Germinal center (tissue), 1 donor: ENCODE measurements around the gene IRF2.
"Not testable (repeated sequence)": the region's sequence is repeated elsewhere in the genome, so short reads cannot be mapped to it uniquely, and the experiment has no call there.

ENCODE experiments used
- DNase-seq: peaks from one replicate; pipeline ENCODE4 v3.0.0; 2012; ENCODE audit warnings: mixed read lengths, low spot score

The IRF2 gene

DNA sequence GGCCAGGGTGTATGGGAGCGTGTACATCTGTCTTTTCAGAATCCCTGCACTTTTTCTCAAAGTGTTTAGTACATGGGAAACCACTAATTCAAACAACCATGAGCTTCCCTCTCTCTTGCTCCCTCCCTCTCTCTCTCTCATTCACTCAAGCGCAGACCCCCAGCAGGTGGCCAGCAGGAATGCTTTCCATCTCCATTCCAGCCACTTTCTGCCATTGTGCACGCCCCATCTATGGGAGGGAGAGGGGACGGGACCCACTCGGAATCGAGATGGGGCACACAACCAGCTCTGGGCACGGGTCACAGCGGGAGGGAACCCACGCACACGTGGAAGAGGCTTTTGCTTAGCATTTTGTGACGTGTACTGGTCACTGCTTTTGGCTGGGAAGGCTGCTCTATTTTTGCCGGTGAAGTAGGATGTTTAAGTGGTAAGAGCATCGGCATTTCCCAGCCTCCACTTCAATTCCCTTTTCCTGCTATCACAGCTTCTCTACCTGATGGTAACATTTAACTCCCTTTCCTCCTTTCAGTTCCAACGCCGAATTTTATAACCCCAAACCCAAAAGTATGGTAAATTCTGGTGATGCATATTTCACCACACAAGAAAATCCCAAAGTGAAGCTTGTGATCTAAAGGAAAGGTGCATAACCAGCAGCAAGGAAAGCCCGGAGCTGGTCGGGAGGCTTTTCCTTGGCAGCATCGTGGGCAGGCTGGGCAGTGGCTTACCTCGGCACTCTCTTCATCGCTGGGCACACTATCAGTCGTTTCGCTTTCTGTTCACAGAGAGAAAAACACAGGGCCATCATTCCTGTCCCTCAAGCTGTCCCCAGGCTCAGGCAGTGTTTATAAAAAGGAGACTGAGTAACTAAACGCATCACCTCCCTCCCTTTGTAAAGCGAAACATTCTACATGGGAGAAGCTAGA, 84.1 kb downstream of the IRF2 start:
- no peak for DNase-seq

DNA sequence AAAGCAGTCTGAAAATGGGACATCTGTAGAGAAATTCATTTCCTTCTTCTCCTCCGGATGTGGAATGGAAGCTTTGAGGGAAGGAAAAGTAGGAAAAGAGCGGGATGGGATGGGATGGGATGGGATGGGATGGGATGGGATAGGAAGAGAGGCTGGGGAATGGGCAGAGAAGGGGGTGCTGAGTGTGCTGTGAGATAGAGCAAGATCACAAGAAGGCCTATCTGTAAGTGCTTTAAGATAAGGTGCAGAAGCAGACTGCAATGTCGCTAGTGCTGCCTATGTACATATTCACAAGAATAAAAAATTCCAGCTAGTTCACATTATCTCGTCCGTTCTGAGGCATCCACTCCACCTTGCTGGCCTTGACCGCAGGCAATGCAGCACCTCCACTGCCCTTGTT, 86.2 kb downstream of the IRF2 start:
- no peak for DNase-seq

DNA sequence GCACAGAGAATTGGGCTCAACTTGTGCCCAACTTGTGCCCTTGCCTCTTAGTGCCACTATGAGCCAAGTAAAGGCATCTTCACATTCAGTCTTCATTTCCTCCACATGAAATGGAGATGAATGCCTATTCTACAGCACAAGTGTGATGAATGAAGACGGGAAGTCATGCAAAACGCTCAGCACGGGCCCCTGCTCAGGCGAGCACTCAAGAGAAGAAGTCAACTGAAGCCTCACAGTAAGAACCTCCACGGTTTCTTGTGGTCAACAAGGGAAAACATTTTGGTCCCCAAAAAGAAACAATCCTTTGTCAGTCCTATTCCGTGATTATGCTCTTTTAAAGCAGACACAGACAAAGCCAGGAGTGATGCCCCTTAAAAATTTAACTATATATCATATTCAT, 87.0 kb downstream of the IRF2 start:
- peak; percentile 59 for DNase-seq

DNA sequence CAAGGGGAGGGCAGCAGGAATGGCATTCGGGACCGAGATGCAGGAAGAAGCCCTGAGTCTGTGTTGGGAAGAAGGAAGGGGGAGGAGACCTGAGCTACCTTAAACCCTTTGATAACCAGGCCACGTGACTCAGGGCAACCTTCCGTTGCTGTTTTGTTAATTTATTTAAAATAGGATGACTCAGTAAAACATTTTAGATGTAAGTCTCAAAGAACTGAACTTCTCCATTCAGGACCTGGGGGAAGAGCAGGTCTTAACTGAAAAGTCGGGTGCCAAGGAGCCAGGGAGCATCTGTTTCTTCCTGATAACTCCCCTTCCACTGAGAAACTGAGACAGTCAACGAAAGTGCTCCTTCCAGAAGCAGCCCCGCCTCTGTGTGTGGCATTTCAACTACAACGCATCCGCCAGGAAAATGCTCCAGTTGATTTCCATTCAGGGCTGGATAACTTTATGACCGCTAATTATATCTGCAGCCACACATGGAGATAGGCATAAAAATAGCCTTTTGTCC, 88.0 kb downstream of the IRF2 start:
- no peak for DNase-seq

DNA sequence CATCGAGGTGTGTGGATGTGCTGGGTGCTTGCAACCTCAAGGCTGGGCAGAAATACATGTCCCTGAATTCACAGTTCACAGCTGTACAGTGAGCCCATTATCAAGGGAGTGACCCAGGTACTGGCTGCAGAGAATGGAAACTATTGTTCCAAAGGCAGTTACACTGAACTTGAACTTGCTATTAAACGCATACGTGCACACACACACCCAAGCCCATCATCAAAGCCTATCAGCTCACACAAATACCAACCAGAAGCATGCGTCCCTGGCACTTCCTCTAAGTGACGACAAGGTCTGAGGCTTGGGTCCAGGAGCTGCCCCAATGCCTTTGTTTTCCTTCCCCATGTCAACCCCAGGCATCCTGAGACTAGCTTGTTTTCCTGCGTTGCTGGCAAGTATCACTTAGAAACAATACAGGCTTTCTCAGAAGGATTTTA, 88.6 kb downstream of the IRF2 start:
- peak; percentile 58 for DNase-seq

DNA sequence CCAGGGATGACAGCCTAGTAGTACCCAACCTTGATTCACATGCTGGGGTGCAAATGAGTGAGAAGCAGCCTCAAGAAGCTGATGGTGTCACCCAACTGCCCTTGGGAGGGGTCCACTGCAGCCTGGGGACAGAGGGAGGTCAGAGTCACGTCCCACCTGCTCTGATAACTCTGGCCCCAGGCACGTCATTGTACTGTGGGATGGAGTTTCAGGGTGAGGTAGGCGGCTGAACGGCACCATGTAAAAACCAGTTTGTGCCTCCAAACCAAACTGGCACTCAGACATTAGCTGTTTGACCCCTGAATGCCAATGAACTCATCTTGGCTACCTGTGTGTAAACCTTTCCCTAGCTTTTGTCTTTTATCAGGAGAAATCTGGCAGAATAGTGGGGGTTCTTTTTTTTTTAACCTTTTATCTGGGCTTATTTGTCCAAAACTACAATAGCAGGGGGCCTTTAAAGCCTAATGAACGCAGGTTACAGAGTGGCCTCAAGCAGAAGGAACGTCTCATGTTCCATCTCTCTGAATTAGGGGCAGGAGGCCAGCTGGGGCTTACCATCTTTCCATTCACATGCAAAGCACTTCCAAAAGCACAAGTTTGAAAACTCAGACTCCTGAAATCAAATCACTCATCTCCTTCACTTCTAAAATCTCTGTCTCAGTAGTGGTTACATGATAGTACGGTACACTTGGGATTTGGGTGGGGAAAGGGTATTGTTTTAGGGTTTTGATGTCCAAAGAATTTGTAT, 89.4 kb downstream of the IRF2 start:
- no peak for DNase-seq

DNA sequence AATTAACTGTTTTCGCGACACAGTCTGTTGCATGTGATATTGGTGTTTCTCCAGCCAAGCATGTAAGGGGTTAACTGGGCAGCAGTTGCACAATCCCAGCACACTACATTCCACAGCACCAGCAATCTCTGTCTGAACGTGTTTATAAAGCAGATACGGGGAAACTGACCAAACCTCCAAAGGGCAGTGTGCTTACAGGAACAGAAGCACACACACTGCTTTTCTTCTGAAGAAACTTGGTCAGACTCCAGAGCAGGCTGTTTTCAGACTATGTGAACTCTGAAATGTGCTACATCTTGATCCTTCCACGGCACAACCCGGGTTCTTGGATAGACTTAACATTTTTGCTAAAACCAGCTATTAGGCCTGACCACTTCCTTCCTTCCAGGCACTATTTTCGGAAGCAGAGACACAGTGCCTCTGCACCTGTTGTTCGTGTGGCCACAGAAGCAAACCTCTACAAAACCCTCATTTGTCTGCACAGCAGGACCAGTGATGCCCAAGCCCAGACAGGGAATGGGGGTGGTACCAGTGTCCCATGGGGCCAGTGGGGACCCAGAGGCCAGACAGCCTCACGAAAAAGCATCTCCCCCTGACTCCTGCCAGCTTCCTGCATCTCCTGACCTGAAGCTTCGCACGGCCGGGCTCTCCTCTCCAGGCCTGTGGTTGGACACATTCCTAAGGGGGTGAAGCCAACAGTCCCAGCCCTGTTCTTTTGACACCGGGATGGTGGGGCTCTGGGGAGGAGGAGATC, 90.1 kb downstream of the IRF2 start:
- DNase-seq = peak; percentile 61

DNA sequence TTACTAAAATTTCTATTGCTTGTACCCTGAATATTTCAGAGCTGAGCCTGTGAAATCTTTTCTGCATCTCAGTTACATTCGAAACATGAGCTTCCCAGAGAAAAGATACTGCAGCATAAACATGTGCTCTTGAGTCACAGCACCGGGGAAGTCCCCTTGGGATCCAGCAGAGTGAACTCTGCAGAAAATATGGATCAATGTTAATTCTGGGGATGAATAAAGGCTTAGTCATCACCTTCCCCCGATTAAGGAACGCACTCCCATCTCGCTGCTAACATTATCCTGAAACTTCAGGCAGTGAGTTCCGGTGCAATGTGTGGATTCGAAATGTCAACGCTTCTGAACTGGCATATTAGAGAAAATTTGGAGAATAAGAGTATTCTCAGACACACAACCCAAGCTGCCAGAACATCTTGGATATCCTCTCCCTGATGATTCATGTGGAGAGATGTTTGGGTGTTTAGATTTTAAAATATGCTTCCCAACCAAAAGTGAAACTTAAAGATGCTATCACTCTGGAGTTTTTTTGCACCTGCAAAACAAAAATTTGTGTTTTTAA, 90.8 kb downstream of the IRF2 start:
- DNase-seq = no peak

DNA sequence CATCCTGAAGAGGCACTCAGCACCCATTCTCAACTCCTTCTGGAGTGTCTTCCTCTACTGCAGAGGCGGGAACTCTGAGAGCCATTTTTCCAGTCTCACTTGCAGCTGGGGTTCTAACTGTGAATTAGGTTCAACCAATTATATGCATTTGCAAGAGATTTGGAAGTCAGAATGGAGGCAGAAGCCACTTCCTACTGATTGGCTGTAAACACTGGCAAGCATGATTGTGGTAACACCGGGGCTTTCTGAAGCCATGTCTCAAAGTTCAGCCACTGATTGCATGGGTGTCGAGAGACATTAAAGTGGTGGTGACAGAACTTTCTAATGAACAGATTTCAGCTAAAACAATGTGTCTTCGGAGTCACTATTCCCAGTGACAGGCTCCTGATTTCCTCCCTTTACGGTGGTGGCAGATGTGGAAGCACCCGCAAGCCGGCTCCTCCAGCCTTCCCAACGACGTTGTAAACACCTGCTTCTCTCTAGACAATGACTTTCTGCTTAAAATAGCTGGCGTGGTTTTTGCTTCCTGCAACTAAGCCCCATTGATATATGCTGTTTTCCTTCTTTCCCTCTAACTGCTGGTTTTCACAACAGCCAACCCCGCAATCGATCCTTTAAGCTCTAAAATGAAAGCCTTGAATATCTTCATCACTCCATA, 92.0 kb downstream of the IRF2 start:
- DNase-seq = no peak

DNA sequence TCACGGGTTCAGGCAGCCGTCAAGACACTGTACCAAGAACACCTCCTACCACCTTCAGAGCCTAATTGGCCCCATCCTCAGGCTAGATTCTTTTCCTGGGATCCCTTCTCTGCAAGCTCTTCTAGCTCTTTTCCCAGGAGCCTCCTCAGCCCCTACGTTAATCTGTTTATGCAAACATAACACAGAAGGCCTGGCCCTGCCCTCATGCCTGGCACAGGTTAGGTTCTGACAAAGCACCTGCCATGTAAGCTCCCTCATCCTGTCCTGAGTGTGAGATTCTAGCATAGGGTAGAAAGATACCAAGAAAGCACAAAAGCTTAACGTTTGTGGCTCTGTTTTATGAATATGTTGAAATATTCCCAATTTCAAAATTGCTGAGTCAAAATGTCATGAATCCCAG, 93.6 kb downstream of the IRF2 start:
- DNase-seq = no peak

DNA sequence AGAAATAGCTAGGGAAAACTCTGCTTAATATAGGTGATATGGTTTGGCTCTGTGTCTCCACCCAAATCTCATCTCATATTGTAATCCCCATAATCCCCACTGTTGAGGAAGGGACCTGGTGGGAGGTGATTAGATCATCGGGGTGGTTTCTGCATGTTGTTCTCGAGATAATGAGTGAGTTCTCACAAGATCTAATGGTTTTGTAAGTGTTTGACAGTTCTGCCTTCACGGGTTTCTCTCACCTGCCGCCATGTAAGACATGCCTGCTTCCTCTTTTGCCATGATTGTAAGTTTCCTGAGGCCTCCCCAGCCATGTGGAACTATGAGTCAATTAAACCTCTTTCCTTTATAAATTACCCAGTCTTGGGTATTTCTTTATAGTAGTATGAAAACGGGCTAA, 94.1 kb downstream of the IRF2 start:
- DNase-seq = not testable (repeated sequence)

DNA sequence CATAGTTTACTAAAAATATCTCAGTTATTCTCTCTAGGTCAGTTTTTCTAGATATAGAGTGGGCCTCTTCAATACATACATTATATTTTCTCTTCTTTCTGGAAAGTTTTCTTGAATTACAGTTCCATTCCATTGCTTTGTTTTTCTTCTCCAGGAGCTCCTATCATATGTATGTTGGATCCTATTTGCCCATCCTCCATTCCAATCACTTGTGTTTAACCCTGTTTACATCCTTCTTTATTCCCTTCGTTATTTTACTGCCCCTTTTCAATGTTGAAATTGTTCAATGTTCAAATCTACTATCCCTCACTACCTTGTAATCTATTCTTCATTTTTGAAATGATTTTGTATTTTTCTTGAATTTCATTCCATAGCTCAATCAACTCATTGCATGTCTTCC, 97.4 kb downstream of the IRF2 start:
- DNase-seq = no peak

DNA sequence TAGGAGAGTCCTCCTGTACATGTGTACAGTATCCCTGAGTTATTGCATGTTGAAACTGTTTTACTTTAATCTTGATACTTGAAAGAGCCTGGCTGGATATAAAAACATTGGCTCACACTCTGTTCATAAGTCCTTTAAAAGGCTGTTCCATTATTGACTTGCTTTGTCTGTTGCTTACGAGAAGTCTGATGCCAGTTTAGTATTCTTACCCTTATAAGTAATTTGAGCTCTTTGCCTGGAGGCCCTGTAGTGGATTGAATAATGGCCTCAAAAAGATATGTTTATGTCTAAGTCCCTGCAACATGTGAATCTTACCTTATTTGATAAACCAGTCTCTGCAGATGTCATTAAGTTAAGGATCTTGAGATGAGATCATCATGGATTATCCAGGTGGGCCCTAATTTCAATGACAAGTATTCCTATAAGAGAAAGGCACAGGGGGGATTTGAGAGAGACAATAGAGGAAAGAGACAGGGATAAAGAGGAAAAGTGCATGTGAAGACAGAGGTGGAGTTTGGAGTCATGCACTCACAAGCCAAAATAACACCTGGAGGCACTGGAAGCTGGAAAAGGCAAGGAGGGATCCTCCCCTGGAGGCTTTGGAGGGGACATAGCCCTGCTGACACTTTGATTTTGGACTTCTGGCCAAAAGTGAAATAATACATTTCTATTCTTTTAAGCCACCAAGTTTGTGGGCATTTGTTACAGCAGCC, 98.1 kb downstream of the IRF2 start:
- DNase-seq = no peak

DNA sequence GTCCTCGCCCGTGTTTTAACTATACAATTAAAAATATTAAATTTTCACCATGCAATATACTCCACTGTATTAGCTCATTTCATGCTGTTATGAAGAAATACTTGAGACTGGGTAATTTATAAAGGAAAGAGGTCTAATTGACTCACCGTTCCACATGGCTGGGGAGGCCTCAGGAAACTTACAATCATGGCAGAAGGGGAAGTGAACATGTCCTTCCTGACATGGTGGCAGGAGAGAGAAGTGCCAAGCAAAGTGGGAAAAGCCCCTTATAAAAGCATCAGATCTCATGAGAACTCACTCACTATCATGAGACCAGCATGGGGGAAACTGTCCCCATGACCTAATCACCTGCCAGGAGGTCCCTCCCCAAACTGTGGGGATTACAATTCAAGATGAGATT, 98.7 kb downstream of the IRF2 start:
- not testable (repeated sequence) for DNase-seq

DNA sequence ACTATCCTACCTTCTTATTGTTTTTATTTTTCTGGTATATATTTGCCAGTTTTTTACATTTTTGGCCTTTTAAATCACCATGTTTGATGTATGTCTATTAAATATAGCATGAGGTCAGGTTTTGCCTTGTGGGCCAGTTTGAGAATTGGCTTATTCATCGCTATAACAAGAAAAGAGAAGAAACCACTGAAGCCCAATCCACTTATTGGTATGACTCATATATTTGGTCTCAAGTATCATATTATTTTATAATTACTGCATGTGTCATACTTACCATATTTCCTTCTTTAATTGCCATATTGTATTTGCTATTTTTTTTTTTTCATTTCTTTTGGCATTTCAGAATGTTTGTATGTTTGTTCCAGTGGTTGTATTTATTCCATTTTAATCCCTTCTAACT, 99.3 kb downstream of the IRF2 start:
- DNase-seq = no peak

DNA sequence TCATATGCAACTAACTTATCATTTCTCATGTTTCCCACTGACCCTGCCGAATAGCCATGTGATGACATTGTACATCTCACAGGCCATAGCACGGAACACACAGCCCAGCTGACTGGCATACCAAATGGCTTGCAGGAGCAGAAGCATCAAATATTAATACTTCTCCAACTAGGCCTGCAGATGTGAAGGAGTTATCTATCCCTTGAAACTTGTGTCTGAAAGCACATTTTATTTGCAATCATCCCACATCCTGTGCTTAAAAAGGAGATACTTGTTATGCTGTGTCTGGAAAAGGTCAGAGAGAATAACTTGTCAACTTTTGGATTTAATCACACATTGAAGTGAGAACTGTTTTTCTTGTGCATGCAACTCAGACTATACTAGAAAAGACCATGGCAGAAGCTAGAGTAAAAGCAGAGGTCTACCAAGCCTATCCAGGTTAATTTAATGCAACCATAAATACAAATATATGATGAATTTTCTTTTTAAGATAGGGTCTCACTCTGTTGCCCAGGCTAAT, 100.4 kb downstream of the IRF2 start:
- DNase-seq = no peak

DNA sequence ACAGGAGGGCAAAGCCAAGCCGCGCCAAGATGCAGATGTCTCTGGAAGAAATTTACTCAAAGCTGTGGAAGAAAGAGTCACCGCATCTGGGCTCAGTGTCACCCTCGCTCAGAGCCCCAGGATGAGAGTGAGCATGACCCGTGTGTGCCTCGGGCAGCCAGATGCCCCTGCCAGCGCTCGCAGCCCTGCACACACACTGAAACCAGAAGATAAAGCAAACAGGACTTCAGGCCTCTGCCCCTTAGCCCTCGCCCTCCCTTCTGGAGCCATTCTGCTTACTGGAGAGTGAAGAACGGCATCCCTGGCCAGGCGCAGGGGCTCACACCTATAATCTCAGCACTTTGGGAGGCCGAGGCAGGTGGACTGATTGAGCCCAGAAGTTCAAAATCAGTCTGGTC, 103.0 kb downstream of the IRF2 start:
- DNase-seq = no peak

DNA sequence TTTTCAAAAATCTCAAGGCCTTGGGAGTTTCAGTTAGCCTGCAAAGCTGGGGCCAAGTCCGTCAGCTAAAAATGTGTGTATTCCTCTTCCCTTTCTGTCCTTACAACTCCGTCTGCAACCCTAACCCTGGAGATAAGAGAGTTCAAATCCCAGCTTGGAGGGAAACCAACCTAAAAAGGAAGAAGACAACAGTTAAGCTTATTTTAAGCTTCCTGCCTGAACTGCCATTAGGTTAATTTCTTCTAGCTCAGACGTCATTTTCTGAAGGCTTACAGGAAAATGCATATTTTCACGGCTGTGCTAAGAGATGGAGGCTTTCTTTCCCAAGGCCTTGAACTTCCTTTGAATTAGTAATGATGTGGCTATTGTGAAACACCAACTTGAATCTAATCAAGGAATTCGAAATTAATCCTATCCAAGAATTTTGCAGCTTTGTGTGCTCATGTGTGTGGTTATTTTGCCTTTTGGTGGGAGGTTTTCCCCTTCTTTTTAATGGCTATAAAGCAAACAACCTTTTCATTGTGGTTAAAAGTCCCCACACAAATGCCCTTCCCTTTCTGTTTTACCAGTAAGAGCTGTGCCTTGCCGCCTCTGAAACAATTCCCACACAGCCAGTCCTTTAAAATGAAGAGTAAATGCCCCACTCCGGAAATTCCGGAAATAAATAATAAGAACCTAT, 103.5 kb downstream of the IRF2 start:
- DNase-seq = no peak

DNA sequence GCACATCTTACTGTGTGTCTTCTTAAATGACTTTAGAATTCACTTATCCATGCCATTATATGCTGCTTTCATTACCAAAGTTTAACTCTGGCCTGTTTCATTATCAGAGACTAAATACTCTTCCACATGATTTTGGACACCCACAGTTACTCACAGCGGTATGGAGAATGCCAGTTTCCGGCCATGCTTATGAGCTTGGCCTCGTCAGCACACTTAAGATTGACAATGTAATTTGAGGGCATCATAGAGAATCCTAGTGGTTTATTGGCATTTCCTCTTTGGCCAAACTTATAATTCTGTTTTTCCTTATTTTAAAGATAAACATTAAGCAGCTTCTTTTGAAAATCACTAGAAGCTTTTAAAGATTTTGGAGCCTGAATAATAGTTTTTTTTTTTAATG, 104.5 kb downstream of the IRF2 start:
- no peak for DNase-seq

DNA sequence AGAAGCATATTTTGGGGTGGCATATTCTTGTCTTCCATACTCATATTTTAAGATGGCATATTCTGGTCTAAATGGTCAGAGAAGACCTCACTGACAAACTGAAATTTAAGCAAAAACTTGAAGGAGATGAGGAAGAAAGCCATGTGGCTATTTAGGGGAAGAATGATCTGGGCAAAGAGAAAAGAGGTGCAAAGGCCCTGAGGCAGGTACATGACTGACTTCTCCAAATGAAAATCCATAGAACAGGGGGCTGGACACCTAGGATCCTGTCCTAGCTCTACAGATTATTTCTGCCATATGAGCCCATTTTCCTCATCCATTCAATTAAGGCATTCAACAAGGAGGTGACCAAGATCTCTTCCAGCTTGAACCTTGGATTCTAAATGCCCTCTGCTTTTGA, 105.6 kb downstream of the IRF2 start:
- no peak for DNase-seq
